Lower lobe of right lung (tissue), 2 donors: ENCODE data around the gene XIRP1. TPM values are rescaled to one million over a fixed set of nuclear protein-coding genes. Genes with fewer than 3 reads are reported as not detected.

ENCODE experiments used
- ATAC-seq, 2 donors: fragments of 200-7000 bp; cut with Tn5 transposase; one replicate each; pipeline ENCODE4 v1.9.1; 2020 to 2022; ENCODE audit warnings: mild to moderate bottlenecking in 2 of 2, moderate library complexity in 2 of 2
- DNase-seq: peaks from one replicate; pipeline ENCODE4 v3.0.0-alpha.2; 2020
- H3K27ac ChIP-seq: fragments of 200-600 bp; one replicate; pipeline ENCODE4 v1.8.0; 2022
- H3K27me3 ChIP-seq: fragments of 200-600 bp; one replicate; pipeline ENCODE4 v1.8.0; 2022; ENCODE audit warnings: low read depth
- H3K36me3 ChIP-seq: fragments of 200-600 bp; one replicate; pipeline ENCODE4 v1.8.0; 2022; ENCODE audit warnings: mild to moderate bottlenecking
- H3K4me1 ChIP-seq: fragments of 200-600 bp; one replicate; pipeline ENCODE4 v1.8.0; 2022
- H3K4me3 ChIP-seq: fragments of 200-600 bp; one replicate; pipeline ENCODE4 v1.8.0; 2022; ENCODE audit warnings: mild to moderate bottlenecking
- H3K9me3 ChIP-seq: fragments of 200-600 bp; one replicate; pipeline ENCODE4 v1.8.0; 2022
- intact Hi-C: fragments of 100-400 bp; cut with DNase I; formaldehyde crosslinking; loops from one replicate; pipeline ENCODE4 v1.11.0; 2022
- total RNA-seq: library from RNA; stranded (reverse); fragmentation: NEBNext Ultra II Directional; extraction: Animal tissue kit (Norgen Biotek cat#: 25700); gene quantifications from one replicate; pipeline ENCODE4 v1.2.1, GENCODE V29; 2021
- TF ChIP-seq, protein P1 (sequence below): fragments of 200-600 bp; IDR thresholded peaks from one replicate; pipeline ENCODE4 v1.8.0; 2022; ENCODE audit warnings: antibody characterized with exemption, mild to moderate bottlenecking
- donor health status: DM: no; HTN: yes; CAD: no; lungs with severe emphysema.

XIRP1 gene
- total RNA-seq, 1 donor from 2014 or later: not detected

DNA sequence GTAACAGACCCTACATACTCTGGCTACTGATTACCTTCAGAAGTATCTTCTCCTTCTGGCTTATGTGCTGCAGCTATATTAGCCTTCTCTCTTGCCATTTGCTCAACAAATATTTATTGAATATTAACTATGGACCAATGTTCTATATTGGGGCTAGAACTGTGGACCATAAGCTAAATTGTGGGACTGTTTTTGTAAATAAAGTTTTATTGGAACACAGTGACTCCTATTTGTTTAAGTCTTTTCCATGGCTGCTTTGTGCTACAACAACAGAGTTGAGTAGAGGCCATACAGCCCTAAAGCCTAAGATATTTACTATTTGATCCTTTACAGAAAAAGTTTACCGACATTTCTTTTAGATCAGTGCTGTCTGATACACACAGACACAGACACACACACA lies 20.3 kb upstream of the XIRP1 start:
- Histone ChIP-seq H3K4me1 (peaks cover 18% of the 10 kb centered on the region), H3K36me3 (no peaks in the 10 kb centered on the region), H3K9me3 (no peaks in the 10 kb centered on the region), H3K27me3 (no peaks in the 10 kb centered on the region), H3K27ac (no peak overlapping the region), H3K4me3 (no peak overlapping the region)
- ATAC-seq (no peak), DNase-seq (no peak)
- intact Hi-C loops: no loop called here
- TF ChIP-seq, protein P1, sequence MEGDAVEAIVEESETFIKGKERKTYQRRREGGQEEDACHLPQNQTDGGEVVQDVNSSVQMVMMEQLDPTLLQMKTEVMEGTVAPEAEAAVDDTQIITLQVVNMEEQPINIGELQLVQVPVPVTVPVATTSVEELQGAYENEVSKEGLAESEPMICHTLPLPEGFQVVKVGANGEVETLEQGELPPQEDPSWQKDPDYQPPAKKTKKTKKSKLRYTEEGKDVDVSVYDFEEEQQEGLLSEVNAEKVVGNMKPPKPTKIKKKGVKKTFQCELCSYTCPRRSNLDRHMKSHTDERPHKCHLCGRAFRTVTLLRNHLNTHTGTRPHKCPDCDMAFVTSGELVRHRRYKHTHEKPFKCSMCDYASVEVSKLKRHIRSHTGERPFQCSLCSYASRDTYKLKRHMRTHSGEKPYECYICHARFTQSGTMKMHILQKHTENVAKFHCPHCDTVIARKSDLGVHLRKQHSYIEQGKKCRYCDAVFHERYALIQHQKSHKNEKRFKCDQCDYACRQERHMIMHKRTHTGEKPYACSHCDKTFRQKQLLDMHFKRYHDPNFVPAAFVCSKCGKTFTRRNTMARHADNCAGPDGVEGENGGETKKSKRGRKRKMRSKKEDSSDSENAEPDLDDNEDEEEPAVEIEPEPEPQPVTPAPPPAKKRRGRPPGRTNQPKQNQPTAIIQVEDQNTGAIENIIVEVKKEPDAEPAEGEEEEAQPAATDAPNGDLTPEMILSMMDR: no peak

DNA sequence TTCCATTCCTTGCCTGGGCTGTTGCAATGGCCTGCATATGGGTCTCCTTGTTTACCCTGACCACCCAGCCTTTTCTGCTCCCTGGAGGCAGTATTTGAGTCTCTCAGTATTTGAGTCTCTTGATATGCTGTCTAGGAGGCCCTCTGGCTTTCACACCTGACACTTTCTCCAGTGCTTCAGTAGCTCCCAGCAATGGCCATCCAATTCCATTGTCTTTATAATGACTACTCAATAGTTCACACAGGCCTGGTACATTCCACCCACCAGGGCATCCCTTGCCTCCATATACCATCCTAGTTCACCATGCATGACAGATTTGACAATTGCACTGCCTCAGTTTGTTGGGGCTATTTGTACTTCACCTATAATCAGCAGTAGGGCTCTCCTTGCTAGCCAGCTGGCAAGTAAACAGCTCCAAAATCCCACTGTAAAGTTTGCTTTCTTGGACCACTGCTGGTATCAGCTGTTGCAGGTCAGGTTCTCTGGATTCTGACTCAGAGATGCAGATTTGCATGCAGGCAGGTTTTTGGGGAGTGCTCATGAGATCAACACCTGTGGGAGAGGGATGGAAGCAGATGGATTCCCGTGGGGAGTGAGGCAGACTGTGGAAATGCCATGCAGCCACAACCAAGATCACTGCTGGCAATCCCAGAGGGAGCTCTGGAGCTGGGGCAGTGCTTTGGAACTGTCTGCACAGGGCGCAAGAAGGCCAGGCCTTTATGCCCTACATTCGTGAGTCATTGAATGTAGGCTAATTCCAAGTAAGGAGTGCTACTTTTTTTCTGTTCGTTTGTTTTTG lies 19.1 kb upstream of the XIRP1 start:
- DNase-seq (no peak), ATAC-seq (no peak)
- Histone ChIP-seq H3K36me3 (no peaks in the 10 kb centered on the region), H3K9me3 (no peaks in the 10 kb centered on the region), H3K27me3 (no peaks in the 10 kb centered on the region), H3K4me3 (no peak overlapping the region), H3K27ac (no peak overlapping the region), H3K4me1 (peaks cover 22% of the 10 kb centered on the region)
- intact Hi-C loops: no loop called here
- TF ChIP-seq, protein P1: no peak

DNA sequence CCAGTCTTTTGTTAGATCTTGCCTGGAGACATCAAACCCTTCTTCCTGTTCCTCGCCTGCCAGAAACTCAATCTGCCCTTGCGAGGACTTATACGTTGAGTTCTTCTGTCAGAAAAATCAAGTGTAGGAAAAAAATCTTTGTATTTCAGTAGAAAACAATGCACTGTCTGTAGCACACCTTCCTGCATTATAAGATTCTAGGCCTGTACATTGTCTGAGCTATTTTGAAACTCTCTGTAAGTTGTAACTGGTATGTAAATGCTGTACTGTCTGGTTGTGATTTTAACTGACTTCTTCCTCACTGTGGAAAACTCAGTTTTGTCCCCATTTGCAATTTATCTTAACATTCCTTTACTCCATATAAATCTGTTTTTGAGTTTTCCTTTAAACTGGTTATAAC lies 17.7 kb upstream of the XIRP1 start:
- TF ChIP-seq, protein P1: no peak
- ATAC-seq (no peak), DNase-seq (no peak)
- Histone ChIP-seq H3K4me3 (no peak overlapping the region), H3K36me3 (no peaks in the 10 kb centered on the region), H3K4me1 (peaks cover 15% of the 10 kb centered on the region), H3K9me3 (no peaks in the 10 kb centered on the region), H3K27ac (no peak overlapping the region), H3K27me3 (no peaks in the 10 kb centered on the region)
- intact Hi-C loops: no loop called here

DNA sequence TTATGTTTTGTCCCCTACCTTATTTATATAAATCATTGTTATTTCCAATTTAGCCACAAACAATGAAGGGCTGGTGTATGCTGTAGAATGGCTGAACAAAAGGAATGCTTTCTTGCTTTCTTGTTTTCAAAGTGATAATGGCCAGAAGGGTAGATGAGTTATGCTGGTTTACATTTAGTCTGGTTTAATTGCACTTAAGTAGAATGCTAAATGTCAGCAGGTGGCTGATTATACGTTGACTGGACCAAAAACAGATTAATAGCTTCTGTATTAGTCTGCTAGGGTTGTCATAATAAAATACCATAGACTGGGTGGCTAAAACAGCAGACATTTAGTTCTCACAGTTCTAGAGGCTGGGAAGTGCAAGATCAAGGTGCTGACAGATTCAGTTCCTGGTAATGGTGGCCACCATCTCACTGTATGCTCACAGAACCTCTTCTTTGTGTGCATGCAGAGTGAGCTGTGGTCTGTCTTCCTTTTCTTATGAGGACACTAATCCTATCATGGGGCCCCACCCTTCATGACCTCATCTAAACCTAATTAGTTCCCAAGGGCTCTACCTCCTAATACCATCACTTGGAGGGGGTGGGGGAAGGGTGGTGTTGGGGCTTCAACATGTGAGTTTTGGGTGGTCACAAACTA lies 17.1 kb upstream of the XIRP1 start:
- peaks cover 15% of the 10 kb centered on the region for H3K4me1 ChIP-seq
- no peaks in the 10 kb centered on the region for H3K9me3 ChIP-seq
- DNase-seq: no peak

DNA sequence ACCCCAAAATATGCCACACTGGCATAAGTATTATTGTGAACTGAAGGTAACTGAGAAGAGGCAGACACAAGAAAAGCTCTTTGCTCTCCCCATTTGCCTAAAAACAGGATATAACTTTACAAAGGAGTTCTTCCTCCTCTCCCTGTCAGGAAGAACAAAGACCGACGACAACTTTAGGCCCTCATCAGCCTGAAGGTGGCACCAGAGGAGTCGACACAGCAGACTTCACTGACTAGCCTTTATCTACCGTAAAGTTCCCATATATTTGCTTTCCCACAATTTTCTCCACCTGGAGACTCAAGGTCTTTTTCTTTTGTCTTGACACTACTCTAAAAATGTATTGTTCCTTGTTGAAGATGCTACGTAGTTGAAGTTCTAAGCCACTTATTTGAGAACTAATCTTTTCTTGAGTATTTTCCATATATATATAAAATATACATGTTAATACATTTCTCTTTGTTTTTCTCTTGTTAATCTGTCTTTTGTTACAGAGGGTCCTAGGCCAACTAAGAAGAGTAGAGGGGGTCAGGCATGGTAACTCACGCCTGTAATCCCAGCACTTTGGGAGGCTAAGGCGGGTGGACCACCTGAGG lies 16.2 kb upstream of the XIRP1 start:
- Histone ChIP-seq H3K27ac (peak overlapping the region; percentile 24), H3K9me3 (no peaks in the 10 kb centered on the region), H3K4me1 (peaks cover 15% of the 10 kb centered on the region), H3K36me3 (no peaks in the 10 kb centered on the region), H3K4me3 (no peak overlapping the region), H3K27me3 (no peaks in the 10 kb centered on the region)
- TF ChIP-seq, protein P1: peak; percentile 63
- intact Hi-C loops: loop anchor here (10.0 kb wide), 1 partner anchor 76 kb away; the partner anchor contains the start of gene CX3CR1
- ATAC-seq (peak; percentile 68 to 79), DNase-seq (peak; percentile 53)

More for the DNA sequence above, 17.1 kb upstream of the XIRP1 start:
- no peak overlapping the region for H3K4me3 ChIP-seq
- intact Hi-C loops: loop anchor here (10.0 kb wide), 1 partner anchor 75 kb away; the partner anchor contains the start of gene CX3CR1
- H3K27ac ChIP-seq: no peak overlapping the region
- TF ChIP-seq, protein P1: no peak
- ATAC-seq: no peak
- no peaks in the 10 kb centered on the region for H3K36me3 ChIP-seq
- no peaks in the 10 kb centered on the region for H3K27me3 ChIP-seq
